Stomach (tissue), 9 donors: ENCODE results near the gene ZNF133. TPM values are rescaled to one million over a fixed set of nuclear protein-coding genes. Genes with fewer than 3 reads are reported as not detected.

Source experiments
- DNase-seq, 2 donors: peaks; one replicate each; pipeline versions ENCODE4 v3.0.0 to v3.0.0-alpha.2; 2013 to 2019
- H3K27ac ChIP-seq, 5 donors: fragments of 200-600 bp in 4 of 5; sonication (generic) in 4 of 5; one replicate each; pipeline ENCODE4 v1.5.1; 2013 to 2019; ENCODE audit warnings: mild to moderate bottlenecking in 1 of 5, moderate library complexity in 1 of 5
- H3K27me3 ChIP-seq, 3 donors: fragments of 200-600 bp; sonication (generic); one replicate each; pipeline ENCODE4 v1.5.1; 2017 to 2019; ENCODE audit warnings: mixed run types in 1 of 3
- H3K36me3 ChIP-seq, 4 donors: fragments of 200-600 bp; sonication (generic); 1 replicate in 3 of 4; 2 replicates in 1 of 4; pipeline ENCODE4 v1.5.1; 2016 to 2019
- H3K4me1 ChIP-seq, 4 donors: fragments of 200-600 bp; sonication (generic); one replicate each; pipeline ENCODE4 v1.5.1; 2016 to 2019
- H3K4me3 ChIP-seq, 4 donors: fragments of 200-600 bp; sonication (generic) in 3 of 4; one replicate each; pipeline ENCODE4 v1.5.1; 2016 to 2019; ENCODE audit warnings: mild to moderate bottlenecking in 1 of 4
- H3K9me3 ChIP-seq, 4 donors: fragments of 200-600 bp; sonication (generic); one replicate each; pipeline ENCODE4 v1.5.1; 2016 to 2019
- EP300 ChIP-seq: sonication (generic); formaldehyde crosslinking; IDR thresholded peaks from one replicate; pipeline ENCODE4 v1.6.1; 2017; ENCODE audit warnings: antibody characterized with exemption
- POLR2A ChIP-seq, 4 donors: fragments of 450-650 bp; IDR thresholded peaks; one replicate each; pipeline ENCODE4 v1.6.1; 2016; ENCODE audit warnings: antibody characterized with exemption in 4 of 4, control low read depth in 2 of 4, mild to moderate bottlenecking in 1 of 4, moderate library complexity in 1 of 4
- POLR2AphosphoS5 ChIP-seq, 3 donors: sonication (generic); formaldehyde crosslinking; IDR thresholded peaks; one replicate each; pipeline ENCODE4 v1.6.1; 2016; ENCODE audit warnings: antibody characterized with exemption in 3 of 3
- WGBS, 5 donors: extraction: QIAGEN DNeasy Blood & Tissue Kit in 3 of 5; methylation state at CpG; one replicate each; pipeline versions ENCODE4 v1.1.5 to v1.1.7; 2013 to 2018; 5-methylcytosine and 5-hydroxymethylcytosine counted together
- intact Hi-C: fragments of 100-400 bp; cut with DNase I; formaldehyde crosslinking; loops from one replicate; pipeline ENCODE4 v1.15.1; 2023; ENCODE audit warnings: low total_unique reads
- polyA plus RNA-seq, 3 donors: library from polyadenylated mRNA; stranded (reverse); fragments of 200-250 nt; gene quantifications; one replicate each; pipeline ENCODE4 v1.2.3, GENCODE V29; 2013
- total RNA-seq, 5 donors: library from RNA; depleted of rRNA; stranded (reverse); fragments of >200 nt; gene quantifications; one replicate each; pipeline versions ENCODE4 v1.1.0 to v1.2.3, GENCODE V29; 2014 to 2016
- TF ChIP-seq, protein P1 (sequence below), 7 experiments: fragments of 450-650 bp in 4 of 7; fragments of 200-600 bp in 3 of 7; sonication (generic) in 3 of 7; IDR thresholded peaks; one replicate each; pipeline ENCODE4 v1.5.1; 2016 to 2019; ENCODE audit warnings: antibody characterized with exemption in 7 of 7, control low read depth in 2 of 7, mild to moderate bottlenecking in 1 of 7
- donor health status: healthy with polysubstance abuse.
- donor health status: Bipolar disorder and iron deficiency.
- donor health status: healthy.

The ZNF133 gene
- total and polyA plus RNA-seq, 8 donors = 3.5 to 48.2 (median 13.9) TPM

DNA sequence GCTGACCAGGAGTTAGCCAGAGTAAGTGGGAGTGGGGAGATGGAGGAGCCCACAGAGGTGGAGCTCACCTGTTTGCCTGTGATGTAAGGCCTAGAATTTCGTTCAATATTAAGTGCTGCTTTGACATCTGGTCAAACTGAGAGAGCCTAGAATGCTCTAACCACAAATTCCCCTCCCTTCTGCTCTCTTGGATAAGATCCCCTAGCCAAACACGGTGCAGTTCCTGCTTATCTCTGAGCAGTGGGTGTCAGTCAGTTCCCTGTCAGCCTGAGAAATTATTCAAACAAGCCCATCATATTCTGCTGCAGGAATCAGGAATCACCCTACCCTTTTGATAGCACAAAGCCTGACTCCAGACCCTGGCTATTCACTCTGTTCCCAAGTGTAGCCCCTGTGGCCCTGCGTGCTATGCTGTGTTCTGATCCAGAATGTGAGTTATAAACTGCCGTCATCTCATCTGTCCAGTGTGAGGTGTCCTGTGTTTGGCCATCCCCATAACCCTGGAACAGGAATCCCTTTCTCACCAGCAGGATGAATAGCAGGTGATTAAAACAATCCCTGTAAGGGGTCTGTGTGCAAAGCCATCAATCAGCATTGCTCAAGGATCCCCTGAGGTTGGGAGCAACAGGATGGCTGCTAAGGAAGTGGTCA is 31.8 kb upstream of the ZNF133 start:
- WGBS, 5 donors = 37 to 53% (median 52%) methylated on average over 4 of the region's 4 CpGs

DNA sequence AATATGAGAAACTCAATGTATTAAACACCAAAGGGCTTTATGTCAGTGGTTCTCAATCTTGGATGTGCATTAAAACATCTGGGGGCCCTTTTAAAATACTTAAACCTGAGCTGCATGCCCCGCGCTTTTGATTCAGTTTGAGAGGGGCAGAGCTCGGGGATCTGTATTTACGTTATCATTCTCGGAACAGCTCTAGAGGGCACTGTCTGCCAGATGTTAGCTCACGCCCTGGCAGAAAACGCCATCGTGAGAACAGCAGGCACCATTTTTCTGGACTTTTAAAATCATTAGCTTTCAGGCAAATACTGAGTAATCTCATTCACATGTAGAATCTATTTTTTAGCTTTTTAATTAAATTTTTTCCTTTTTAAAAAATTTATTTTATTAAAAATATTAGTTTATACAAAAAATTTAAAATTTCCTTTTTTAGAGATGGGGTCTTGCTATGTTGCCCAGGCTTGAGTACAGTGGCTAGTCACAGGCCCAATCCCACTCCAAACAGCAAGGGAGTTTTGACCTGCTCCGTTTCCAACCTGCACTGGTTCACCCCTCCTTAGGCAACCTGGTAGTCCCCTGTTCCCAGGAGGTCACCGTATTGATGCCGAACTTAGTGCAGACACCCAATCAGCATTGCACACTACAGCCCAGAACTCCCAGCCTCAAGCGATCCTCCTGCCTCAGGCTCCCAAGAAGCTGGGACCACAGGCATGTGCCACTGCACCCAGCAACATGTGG is 30.0 kb upstream of the ZNF133 start:
- no peaks in the 10 kb centered on the region for H3K36me3 ChIP-seq
- intact Hi-C loops = no loop called here
- no peaks in the 10 kb centered on the region for H3K27me3 ChIP-seq
- TF ChIP-seq, protein P1, sequence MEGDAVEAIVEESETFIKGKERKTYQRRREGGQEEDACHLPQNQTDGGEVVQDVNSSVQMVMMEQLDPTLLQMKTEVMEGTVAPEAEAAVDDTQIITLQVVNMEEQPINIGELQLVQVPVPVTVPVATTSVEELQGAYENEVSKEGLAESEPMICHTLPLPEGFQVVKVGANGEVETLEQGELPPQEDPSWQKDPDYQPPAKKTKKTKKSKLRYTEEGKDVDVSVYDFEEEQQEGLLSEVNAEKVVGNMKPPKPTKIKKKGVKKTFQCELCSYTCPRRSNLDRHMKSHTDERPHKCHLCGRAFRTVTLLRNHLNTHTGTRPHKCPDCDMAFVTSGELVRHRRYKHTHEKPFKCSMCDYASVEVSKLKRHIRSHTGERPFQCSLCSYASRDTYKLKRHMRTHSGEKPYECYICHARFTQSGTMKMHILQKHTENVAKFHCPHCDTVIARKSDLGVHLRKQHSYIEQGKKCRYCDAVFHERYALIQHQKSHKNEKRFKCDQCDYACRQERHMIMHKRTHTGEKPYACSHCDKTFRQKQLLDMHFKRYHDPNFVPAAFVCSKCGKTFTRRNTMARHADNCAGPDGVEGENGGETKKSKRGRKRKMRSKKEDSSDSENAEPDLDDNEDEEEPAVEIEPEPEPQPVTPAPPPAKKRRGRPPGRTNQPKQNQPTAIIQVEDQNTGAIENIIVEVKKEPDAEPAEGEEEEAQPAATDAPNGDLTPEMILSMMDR (IDR thresholded peaks at IDR 0.05) = no peak
- no peak for TF ChIP-seq POLR2AphosphoS5 (IDR thresholded peaks at IDR 0.05)
- TF ChIP-seq EP300 = no peak
- no peak for TF ChIP-seq POLR2A (IDR thresholded peaks at IDR 0.05)
- 77 to 87% (median 81%) methylated on average over 12 of the region's 12 CpGs for WGBS, 5 donors
- H3K4me3 ChIP-seq = no peak overlapping the region
- DNase-seq = no peak
- H3K9me3 ChIP-seq = no peaks in the 10 kb centered on the region
- H3K4me1 ChIP-seq = no peaks in the 10 kb centered on the region
- no peak overlapping the region for H3K27ac ChIP-seq

More for the DNA sequence above, 31.8 kb upstream of the ZNF133 start:
- Histone ChIP-seq H3K27me3 (no peaks in the 10 kb centered on the region), H3K27ac (no peak overlapping the region), H3K36me3 (no peaks in the 10 kb centered on the region), H3K9me3 (no peaks in the 10 kb centered on the region), H3K4me1 (no peaks in the 10 kb centered on the region), H3K4me3 (no peak overlapping the region)
- intact Hi-C loops = no loop called here
- no peak for TF ChIP-seq POLR2A (IDR thresholded peaks at IDR 0.05)
- no peak for TF ChIP-seq EP300
- TF ChIP-seq, protein P1 (IDR thresholded peaks at IDR 0.05) = no peak
- TF ChIP-seq POLR2AphosphoS5 (IDR thresholded peaks at IDR 0.05) = no peak
- no peak for DNase-seq

DNA sequence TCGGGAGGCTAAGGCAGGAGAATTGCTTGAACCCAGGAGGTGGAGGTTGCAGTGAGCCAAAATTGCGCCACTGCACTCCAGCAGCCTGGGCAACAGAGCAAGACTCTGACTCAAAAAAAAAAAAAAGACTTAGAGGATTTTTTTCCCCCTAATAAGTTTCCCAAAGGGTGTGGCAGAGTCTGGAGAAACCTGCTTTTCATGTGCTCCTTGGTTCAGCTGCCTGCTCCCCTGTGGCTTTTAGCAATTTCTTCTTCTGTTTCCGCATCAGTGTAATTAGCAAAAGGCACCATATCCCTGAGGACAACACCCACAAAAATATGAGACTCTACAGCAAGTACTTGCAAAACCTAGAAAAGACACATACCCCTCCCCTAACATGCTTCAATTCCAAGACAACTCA is 28.6 kb upstream of the ZNF133 start:
- H3K4me3 ChIP-seq = no peak overlapping the region
- intact Hi-C loops = no loop called here
- H3K27ac ChIP-seq = no peak overlapping the region
- 84 to 95% (median 85%) methylated on average over 3 of the region's 3 CpGs for WGBS, 5 donors
- H3K4me1 ChIP-seq = no peaks in the 10 kb centered on the region
- H3K27me3 ChIP-seq = no peaks in the 10 kb centered on the region
- TF ChIP-seq POLR2A (IDR thresholded peaks at IDR 0.05) (no peak), EP300 (no peak), POLR2AphosphoS5 (IDR thresholded peaks at IDR 0.05) (no peak)
- TF ChIP-seq, protein P1 (IDR thresholded peaks at IDR 0.05) = no peak
- no peaks in the 10 kb centered on the region for H3K9me3 ChIP-seq
- peak in 1 of 2 donors; percentile 28 for DNase-seq
- no peaks in the 10 kb centered on the region for H3K36me3 ChIP-seq

DNA sequence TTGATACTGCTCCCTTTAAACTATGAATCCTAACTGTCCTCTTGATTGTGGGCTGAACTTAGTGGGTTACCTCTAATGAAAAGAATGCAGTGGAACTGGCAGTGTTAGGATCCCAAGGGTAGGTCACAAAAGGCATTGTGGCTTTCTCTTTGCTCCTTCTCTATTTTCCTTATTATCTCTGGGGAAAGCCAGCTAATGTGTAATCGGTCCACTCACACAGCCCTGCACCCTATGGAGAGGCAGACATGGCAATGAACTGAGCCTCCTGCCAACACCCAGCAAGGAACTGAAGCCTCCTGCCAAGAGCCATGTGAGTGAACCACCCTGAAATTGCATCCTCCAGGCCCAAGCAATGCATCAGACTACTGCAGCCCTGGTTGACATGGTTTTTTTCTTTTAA is 24.6 kb upstream of the ZNF133 start:
- Histone ChIP-seq H3K36me3 (no peaks in the 10 kb centered on the region), H3K27me3 (peaks cover 0 to 12% (median 4%) of the 10 kb centered on the region in 3 donors), H3K27ac (no peak overlapping the region), H3K4me3 (no peak overlapping the region), H3K4me1 (no peaks in the 10 kb centered on the region), H3K9me3 (no peaks in the 10 kb centered on the region)
- DNase-seq = peak; percentile 47 to 55
- WGBS, 5 donors = 36 to 67% (median 44%) methylated on average over 1 of the region's 1 CpG
- TF ChIP-seq, protein P1 (IDR thresholded peaks at IDR 0.05) = no peak
- TF ChIP-seq POLR2A (IDR thresholded peaks at IDR 0.05) (no peak), EP300 (no peak), POLR2AphosphoS5 (IDR thresholded peaks at IDR 0.05) (no peak)
- intact Hi-C loops = no loop called here
